A673 (cell line): ENCODE results near the gene BBS5. TPM values are rescaled to one million over a fixed set of nuclear protein-coding genes. Genes with fewer than 3 reads are reported as not detected.
A peak's percentile ranks its signal among the peaks of the same experiment; 100 is the strongest.

Source experiments
- BruUV-seq: library from RNA; stranded (reverse); fragments of 400-500 nt; replicated peaks from 2 replicates; lab custom pipeline; 2021; lab: Mats Ljungman, UMichigan
- CTCF ChIA-PET: fragments of 300-600 bp; sonication (Branson Sonifier 250); formaldehyde crosslinking; loops from one replicate; lab custom pipeline; 2022; ENCODE audit warnings: antibody characterized with exemption; lab: Charles Lee
- POLR2A ChIA-PET: fragments of 300-600 bp; sonication (Branson Sonifier 250); formaldehyde crosslinking; loops from one replicate; lab custom pipeline; 2022; ENCODE audit warnings: antibody characterized with exemption; ENCODE audit not compliant: low non-redundant PET; lab: Charles Lee
- DNase-seq: peaks from one replicate; pipeline ENCODE4 v3.0.0-alpha.2; 2015; ENCODE audit warnings: low spot score
- H3K27ac ChIP-seq: fragments of 200-600 bp; sonication (generic); 2 replicates; pipeline ENCODE4 v1.5.1; 2016; ENCODE audit warnings: mixed run types, low read depth, mild to moderate bottlenecking, mixed read lengths, antibody characterized with exemption, low read length; ENCODE audit not compliant: poor library complexity, severe bottlenecking
- H3K27me3 ChIP-seq: fragments of 200-600 bp; sonication (generic); replicated peaks from 2 replicates; pipeline ENCODE4 v1.6.1; 2017; ENCODE audit warnings: mixed run types, low read depth, mild to moderate bottlenecking, mixed read lengths, antibody characterized with exemption, low read length; ENCODE audit not compliant: insufficient read depth, poor library complexity
- H3K36me3 ChIP-seq: fragments of 200-600 bp; sonication (generic); 2 replicates; pipeline ENCODE4 v1.6.1; 2016; ENCODE audit warnings: mixed run types, mild to moderate bottlenecking, mixed read lengths, antibody characterized with exemption, low read length; ENCODE audit not compliant: insufficient read depth, poor library complexity, severe bottlenecking
- H3K4me1 ChIP-seq: fragments of 200-600 bp; sonication (generic); 2 replicates; pipeline ENCODE4 v1.6.1; 2017; ENCODE audit warnings: mixed run types, mild to moderate bottlenecking, mixed read lengths, antibody characterized with exemption, low read length; ENCODE audit not compliant: insufficient read depth, poor library complexity, severe bottlenecking
- H3K4me3 ChIP-seq: fragments of 200-600 bp; sonication (generic); 2 replicates; pipeline ENCODE4 v1.5.1; 2016; ENCODE audit warnings: low read depth, mixed run types, mild to moderate bottlenecking, mixed read lengths, low read length; ENCODE audit not compliant: poor library complexity, severe bottlenecking
- H3K9me3 ChIP-seq: fragments of 200-600 bp; sonication (generic); 2 replicates; pipeline ENCODE4 v1.6.1; 2016; ENCODE audit warnings: mixed run types, low read depth, mild to moderate bottlenecking, mixed read lengths, antibody characterized with exemption, low read length; ENCODE audit not compliant: poor library complexity, severe bottlenecking
- CTCF ChIP-seq: fragments of 300-800, 200-600 bp; sonication (generic); conservative IDR thresholded peaks from 2 replicates; pipeline ENCODE4 v1.5.1; 2017; ENCODE audit warnings: low read depth, mild to moderate bottlenecking, antibody characterized with exemption, low read length, moderate library complexity, mixed read lengths
- EZH2 ChIP-seq: fragments of 200-600 bp; sonication (generic); IDR thresholded peaks from 2 replicates; pipeline ENCODE4 v1.6.1; 2017; ENCODE audit warnings: borderline replicate concordance, low read depth, mild to moderate bottlenecking, mixed read lengths, antibody characterized with exemption, low read length; ENCODE audit not compliant: poor library complexity, severe bottlenecking
- intact Hi-C: fragments of 100-400 bp; cut with micrococcal nuclease; formaldehyde crosslinking; loops from one replicate; pipeline ENCODE4 v1.10.0; 2022; ENCODE audit not compliant: unreplicated experiment
- total RNA-seq: library from RNA; stranded (reverse); gene quantifications from 2 replicates; pipeline ENCODE4 v1.2.3, GENCODE V29; 2021

Gene BBS5
- total RNA-seq, 1 experiment from 2014 or later: 11.5 TPM

DNA sequence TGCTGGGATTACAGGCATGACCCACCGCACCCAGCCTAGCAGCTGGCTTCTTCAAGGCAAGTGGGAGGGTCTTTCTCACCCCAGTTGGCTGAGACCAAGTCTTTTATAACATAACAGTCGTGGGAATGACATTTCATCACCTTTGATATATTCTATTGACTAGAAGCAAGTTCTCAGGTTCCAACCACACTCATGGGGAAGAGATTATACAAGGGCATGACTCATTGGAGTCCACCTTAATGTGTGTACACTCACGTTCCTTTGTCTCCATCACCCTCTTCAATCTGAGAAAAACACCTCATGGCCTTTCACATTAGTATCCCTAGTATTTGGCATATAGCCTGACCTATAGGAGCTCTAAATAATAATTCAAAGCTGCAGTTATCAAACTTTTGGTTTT is 2.8 kb upstream of the BBS5 start:
- Histone ChIP-seq H3K4me3 (no peak overlapping the region), H3K27me3 (no peaks in the 10 kb centered on the region), H3K27ac (no peak overlapping the region), H3K36me3 (no peaks in the 10 kb centered on the region), H3K4me1 (no peaks in the 10 kb centered on the region), H3K9me3 (no peaks in the 10 kb centered on the region)
- ChIA-PET CTCF (no interaction called here), POLR2A (no interaction called here)
- no TSS peak for BruUV-seq
- no peak for DNase-seq
- TF ChIP-seq EZH2: no peak
- intact Hi-C loops: no loop called here

DNA sequence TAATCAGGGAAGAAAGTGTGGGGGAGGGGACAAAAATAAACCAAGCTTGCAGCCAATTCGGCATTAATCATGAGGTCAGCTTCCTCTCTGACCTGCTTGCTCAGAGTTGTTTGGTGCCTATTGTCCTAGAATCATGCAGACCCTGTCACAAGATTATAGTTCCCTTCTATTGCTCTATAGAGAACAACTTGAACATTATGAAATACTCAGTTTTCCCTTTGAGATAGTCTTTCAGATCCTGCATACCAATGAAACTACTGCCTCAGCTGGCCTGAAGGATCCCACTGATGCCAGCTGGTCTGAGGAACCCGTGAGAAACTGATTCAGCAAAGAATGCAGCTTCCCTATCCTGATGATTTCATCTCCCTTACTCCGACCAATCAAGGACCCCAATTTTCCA is 955 bp upstream of the BBS5 start:
- H3K27me3 ChIP-seq: no peaks in the 10 kb centered on the region
- intact Hi-C loops: no loop called here
- H3K36me3 ChIP-seq: no peaks in the 10 kb centered on the region
- ChIA-PET CTCF (no interaction called here), POLR2A (no interaction called here)
- H3K27ac ChIP-seq: no peak overlapping the region
- H3K4me3 ChIP-seq: no peak overlapping the region
- TF ChIP-seq CTCF: no peak
- TF ChIP-seq EZH2: no peak
- BruUV-seq: no TSS peak
- H3K4me1 ChIP-seq: no peaks in the 10 kb centered on the region
- DNase-seq: no peak
- no peaks in the 10 kb centered on the region for H3K9me3 ChIP-seq

DNA sequence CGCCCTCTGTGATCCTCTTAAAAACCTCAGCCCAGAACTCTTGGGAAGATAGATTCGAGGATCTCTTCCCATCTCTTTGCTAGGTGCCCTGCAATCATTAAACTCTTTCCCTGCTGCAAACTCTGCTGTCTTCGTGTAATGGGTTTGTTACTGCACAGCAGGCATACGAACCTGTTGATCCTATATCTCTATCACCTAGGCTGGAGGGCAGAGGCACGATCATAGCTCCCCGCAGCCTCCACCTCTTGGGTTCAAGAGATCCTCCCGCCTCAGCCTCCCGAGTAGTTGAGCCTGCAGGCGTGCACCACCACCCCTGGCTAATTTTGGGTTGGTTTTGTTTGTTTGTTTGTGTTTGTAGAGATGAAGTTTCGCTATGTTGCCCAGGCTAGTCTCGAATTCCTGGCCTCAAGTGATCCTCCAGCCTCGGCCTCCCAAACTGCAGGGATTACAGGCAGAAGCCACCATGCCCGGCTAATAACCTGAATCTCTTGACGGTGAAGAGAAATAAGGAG is 493 bp upstream of the BBS5 start:
- no peaks in the 10 kb centered on the region for H3K4me1 ChIP-seq
- TF ChIP-seq CTCF (no peak), EZH2 (no peak)
- no peak for DNase-seq
- BruUV-seq: no TSS peak
- H3K9me3 ChIP-seq: no peaks in the 10 kb centered on the region
- no peaks in the 10 kb centered on the region for H3K36me3 ChIP-seq
- ChIA-PET POLR2A (no interaction called here), CTCF (no interaction called here)
- H3K27ac ChIP-seq: no peak overlapping the region
- no peaks in the 10 kb centered on the region for H3K27me3 ChIP-seq
- intact Hi-C loops: no loop called here
- peak overlapping the region; percentile 75 for H3K4me3 ChIP-seq

DNA sequence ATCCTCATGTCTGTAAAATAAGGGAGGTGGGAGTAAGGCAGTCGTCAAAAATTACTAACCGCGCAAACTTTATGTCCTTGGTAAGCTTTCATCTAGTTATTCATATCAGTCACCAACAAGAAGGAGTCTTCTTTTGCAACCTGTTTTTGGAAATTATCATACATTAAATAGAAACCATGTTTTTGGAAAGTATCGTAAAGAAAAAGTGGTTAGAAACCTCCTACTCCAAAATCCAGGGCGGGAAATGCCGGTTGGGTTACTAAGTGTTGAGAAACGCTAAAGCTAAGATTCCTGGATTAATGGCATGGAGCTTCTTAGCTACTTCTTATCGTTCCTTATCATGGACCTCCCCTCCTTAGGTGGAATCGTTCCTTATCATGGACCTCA is 778 bp downstream of the BBS5 start:
- TF ChIP-seq EZH2 (no peak), CTCF (no peak)
- peak; percentile 14 for DNase-seq

More for the DNA sequence above, 778 bp downstream of the BBS5 start:
- intact Hi-C loops: no loop called here
- ChIA-PET CTCF (interaction anchor here (0.5 kb wide), 1 partner anchor 74 kb away, joined by 3 read pairs; no protein-coding TSS in a partner anchor), POLR2A (no interaction called here)
- Histone ChIP-seq H3K36me3 (no peaks in the 10 kb centered on the region), H3K4me3 (peak overlapping the region; percentile 75), H3K27me3 (no peaks in the 10 kb centered on the region), H3K9me3 (no peaks in the 10 kb centered on the region), H3K4me1 (no peaks in the 10 kb centered on the region), H3K27ac (peak overlapping the region; percentile 64)
- no TSS peak for BruUV-seq
